GM18517 (cell line): Measurements from ENCODE around the gene SNX13.

Source experiments
- ATAC-seq: cut with Tn5 transposase; IDR thresholded peaks from one replicate; pipeline ENCODE4 v1.9.1; 2021; ENCODE audit warnings: mild to moderate bottlenecking, moderate library complexity; ENCODE audit not compliant: unreplicated experiment

The SNX13 gene

GRCh38 chr7:17948526-17949238 is 8.4 kb upstream of the SNX13 start:
- ATAC-seq: no peak

GRCh38 chr7:17947620-17948019 is 7.3 kb upstream of the SNX13 start:
- ATAC-seq: no peak

DNA sequence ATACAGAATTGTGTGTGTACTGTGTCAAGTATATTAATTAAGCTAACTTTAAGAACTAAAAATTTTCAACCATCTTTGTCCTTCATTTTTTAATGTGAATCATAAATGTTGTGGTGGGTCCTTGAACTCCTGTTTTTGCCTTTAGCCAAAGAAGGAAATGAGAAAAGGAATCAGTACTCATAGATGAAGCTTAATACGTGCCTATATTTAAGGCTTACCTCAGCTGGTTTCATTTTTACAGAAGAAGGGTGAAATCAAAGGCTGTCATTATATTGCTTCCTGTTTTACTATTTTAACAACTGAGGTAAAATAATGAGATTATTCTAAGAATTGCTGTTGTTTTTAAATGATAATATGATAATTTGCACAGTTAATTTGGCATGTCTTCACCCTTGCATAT is 6.3 kb upstream of the SNX13 start:
- peak; percentile 58 for ATAC-seq

GRCh38 chr7:17944720-17945119 is 4.4 kb upstream of the SNX13 start:
- no peak for ATAC-seq

DNA sequence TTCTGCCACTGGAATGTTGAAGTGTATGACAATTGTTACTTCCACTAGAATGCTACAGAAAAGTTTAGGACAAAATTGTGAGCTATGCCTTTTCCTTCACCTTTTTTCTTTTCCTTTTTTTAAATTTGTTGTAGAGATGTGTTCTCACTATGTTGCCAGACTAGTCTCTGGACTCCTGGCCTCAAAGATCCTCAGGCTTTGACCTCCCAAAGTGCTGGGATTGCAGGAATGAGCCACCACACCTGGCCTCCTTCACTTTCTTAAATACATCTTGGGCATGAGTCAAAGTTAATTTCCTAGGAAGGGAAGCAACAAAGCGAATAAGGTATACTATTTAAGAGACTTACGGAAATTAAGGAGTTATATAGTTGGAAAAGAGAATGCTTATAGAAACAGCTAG is 2.7 kb upstream of the SNX13 start:
- no peak for ATAC-seq

- no peak for ATAC-seq
These were observed 1.9 kb upstream of the SNX13 start for GRCh38 chr7:17942231-17942630.

DNA sequence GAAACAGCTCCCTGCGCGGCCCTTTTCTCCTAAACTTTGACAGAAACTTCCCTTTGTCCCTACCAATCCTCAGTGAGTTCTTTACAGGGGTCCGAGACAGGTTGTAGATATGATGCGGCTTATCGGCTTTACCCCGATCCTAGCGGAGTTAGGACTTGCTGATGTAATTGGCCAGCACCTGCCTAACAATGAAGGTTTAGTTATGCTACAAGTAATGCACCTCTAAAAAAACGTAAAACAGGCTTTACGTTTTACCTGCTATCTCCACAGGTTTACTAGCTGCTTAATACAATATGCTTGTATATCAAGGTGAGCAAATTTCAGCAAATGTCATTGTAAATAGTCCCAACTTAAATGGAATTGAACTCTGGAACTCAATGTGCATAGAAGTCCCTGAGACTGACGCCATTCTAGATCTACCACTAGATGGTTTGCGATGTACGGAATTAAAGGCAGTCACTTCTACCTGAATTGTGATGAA is 697 bp upstream of the SNX13 start:
- no peak for ATAC-seq

- peak; percentile 45 for ATAC-seq
These were observed 540 bp downstream of the SNX13 start for GRCh38 chr7:17939606-17940301.

DNA sequence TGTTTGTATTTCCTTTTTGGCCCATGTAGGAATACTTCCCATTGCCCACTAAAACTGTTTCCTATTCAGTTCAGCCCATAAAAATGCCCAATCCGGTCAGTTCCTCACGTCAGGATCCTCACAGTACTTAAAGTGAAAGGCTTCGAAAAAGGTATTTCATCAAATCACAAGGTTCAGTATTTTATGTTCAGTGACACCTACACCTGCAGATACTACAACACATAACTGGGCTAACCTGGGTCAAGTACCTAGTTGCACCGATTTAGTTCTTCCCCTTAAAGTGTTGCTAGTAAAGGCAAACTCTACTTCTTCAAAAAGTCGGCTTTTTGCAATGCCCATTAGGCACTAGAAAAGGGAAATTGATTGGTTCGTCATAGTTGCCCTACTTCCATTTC is 1.1 kb downstream of the SNX13 start:
- ATAC-seq: no peak

DNA sequence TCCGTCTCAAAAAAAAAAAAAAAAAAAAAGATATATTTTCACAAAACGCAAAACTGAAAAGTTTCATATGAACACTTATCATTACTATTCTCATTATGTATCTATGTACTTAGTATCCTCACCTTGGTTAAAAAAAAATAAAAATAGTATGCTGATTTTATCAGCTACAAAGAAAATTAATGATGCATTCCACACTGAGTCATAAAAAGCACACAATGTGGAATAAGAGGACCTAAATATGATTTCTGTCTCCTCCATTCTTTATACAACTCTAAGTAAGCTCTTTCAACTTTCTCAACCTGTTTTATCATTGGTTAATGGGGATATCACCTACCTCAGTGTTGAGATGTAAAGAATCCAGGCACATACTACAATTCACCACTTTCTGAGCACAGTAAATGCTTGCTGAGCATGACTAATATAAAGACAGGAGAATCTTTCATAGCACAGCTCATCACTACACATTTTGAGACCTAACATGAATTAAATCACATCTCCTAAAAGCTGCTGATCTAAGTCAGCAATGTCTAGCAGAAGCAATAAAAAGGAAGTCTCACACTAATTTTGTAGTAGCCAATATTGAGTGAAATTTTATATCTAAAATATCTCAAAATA is 2.7 kb downstream of the SNX13 start:
- no peak for ATAC-seq

DNA sequence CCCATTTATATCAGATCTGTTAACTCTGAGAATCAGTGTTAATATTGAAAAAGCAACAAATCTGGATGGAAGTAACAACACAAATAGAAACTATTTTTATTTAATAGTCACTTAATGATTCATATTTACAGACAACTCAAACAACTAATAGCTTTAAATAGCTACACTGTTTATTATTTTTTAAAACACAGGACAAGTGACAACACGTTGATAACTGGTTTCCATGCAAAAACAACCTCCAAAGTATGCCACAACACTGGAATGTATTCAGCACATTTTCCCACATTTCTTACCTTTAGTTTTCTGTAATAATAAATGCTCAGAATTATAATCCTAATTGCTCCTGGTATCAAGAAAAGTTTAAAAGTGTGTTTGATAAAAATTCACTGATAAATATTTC is 4.0 kb downstream of the SNX13 start:
- ATAC-seq: no peak

DNA sequence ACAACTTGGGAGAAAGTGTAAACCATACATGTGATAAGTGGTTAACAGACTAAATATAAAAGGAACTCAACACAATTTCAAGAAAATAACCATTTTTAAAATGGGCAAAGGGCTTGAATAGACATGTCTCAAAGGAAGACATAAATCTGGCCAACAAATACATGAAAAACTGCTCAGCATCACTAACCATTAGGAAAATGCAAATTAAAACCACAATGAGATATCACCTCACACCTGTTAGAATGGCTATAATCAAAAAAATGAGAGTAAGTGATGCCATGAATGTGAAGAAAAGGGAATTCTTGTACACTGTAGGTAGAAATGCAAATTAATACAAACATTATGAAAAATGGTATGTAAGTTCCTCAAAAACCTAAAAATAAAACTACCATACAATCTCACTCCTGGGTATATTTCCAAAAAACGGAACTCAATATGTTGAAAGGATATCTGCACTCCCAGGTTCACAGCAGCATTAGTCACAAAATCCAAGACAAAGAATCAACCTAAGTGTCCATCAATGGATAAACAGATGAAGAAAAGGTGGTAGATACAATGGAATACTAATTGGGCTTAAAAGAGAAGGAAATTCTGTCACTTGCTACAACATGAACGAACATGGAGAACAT is 5.6 kb downstream of the SNX13 start:
- ATAC-seq: no peak

- ATAC-seq: no peak
These were observed 6.2 kb downstream of the SNX13 start for GRCh38 chr7:17934094-17934493.

GRCh38 chr7:17932770-17933169 is 7.5 kb downstream of the SNX13 start:
- no peak for ATAC-seq

- ATAC-seq: no peak
These were observed 9.2 kb downstream of the SNX13 start for GRCh38 chr7:17931069-17931468.

DNA sequence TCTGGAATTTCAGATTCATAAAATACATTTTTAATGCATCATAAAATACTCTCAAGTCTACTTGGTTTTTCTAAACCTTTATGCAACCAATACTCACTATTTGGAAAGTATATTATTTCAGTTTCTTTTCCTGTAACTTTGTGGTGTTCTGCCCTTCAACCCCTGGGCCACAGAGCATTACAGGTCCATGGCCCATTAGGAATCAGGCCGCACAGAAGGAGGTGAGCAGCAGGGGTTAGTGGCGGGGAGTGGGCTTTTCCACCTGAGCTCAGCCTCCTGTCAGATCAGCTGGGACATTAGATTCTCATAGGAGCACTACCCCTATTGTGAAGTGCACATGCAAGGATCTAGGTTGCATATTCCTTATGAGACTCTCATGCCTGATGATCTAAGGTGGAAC is 9.7 kb downstream of the SNX13 start:
- ATAC-seq: no peak

- no peak for ATAC-seq
These were observed 10.5 kb downstream of the SNX13 start for GRCh38 chr7:17929647-17930395.

GRCh38 chr7:17928055-17928454 is 12.2 kb downstream of the SNX13 start:
- no peak for ATAC-seq

- ATAC-seq: no peak
These were observed 18.4 kb downstream of the SNX13 start for GRCh38 chr7:17921857-17922416.

- no peak for ATAC-seq
These were observed 22.5 kb downstream of the SNX13 start for GRCh38 chr7:17917842-17918241.

DNA sequence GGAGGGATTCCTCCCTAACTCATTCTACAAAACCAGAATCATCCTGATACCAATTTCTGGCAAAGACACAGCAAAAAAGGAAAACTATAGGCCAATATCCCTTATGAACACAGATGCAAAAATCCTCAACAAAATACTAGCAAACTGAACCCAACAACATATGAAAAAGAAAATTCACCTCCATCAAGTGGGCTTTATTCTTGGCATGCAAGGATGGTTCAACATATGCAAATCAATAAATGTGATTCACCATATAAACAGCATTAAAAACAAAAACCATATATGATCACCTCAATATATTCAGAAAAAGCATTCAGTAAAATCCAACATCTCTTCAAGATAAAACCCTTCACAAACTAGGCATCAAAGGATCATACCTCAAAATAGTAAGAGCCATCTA is 23.5 kb downstream of the SNX13 start:
- ATAC-seq: no peak
